Fibroblast of lung (primary cell): ENCODE data around the gene NOCT. TPM values are rescaled to one million over a fixed set of nuclear protein-coding genes. Genes with fewer than 3 reads are reported as not detected.

Experiments used
- DNase-seq, 2 donors: peaks; one replicate each; pipeline versions ENCODE4 v3.0.0 to v3.0.0-alpha.2; 2010; ENCODE audit warnings: low read depth in 2 of 2
- H2AFZ ChIP-seq: 2 replicates; pipeline ENCODE4 v1.5.1; 2012; ENCODE audit warnings: low read length, control low read depth, inconsistent platforms
- H3K27ac ChIP-seq: 2 replicates; pipeline ENCODE4 v1.5.1; 2011; ENCODE audit warnings: low read length, control low read depth; ENCODE audit not compliant: insufficient read depth
- H3K27me3 ChIP-seq: 2 replicates; pipeline ENCODE4 v1.5.1; 2011; ENCODE audit warnings: mild to moderate bottlenecking, low read length; ENCODE audit not compliant: control insufficient read depth, insufficient read depth
- H3K36me3 ChIP-seq: 2 replicates; pipeline ENCODE4 v1.5.1; 2011; ENCODE audit warnings: low read length; ENCODE audit not compliant: control insufficient read depth, insufficient read depth
- H3K4me1 ChIP-seq: 2 replicates; pipeline ENCODE4 v1.5.1; 2011; ENCODE audit warnings: low read length; ENCODE audit not compliant: control insufficient read depth, insufficient read depth; ENCODE audit errors: extremely low read depth
- H3K4me2 ChIP-seq: 2 replicates; pipeline ENCODE4 v1.5.1; 2011; ENCODE audit warnings: low read length, control low read depth; ENCODE audit not compliant: insufficient read depth; ENCODE audit errors: extremely low read depth
- H3K4me3 ChIP-seq, 4 experiments: fragments of 200-600 bp in 1 of 4; sonication (generic) in 1 of 4; replicated peaks in 1 of 4; 2 replicates each; pipeline ENCODE4 v1.5.1; 2011 to 2016; ENCODE audit warnings: low read length in 4 of 4, low read depth in 3 of 4, mild to moderate bottlenecking in 3 of 4, control low read depth in 2 of 4, inconsistent platforms in 1 of 4, mixed read lengths in 1 of 4; ENCODE audit not compliant: insufficient read depth in 1 of 4; ENCODE audit errors: control extremely low read depth in 1 of 4
- H3K79me2 ChIP-seq: 2 replicates; pipeline ENCODE4 v1.5.1; 2012; ENCODE audit warnings: mild to moderate bottlenecking, low read length, inconsistent platforms; ENCODE audit not compliant: control insufficient read depth, insufficient read depth
- H3K9ac ChIP-seq: 2 replicates; pipeline ENCODE4 v1.5.1; 2011; ENCODE audit warnings: mild to moderate bottlenecking, low read length, control low read depth; ENCODE audit not compliant: insufficient read depth
- H3K9me3 ChIP-seq: 2 replicates; pipeline ENCODE4 v1.5.1; 2012; ENCODE audit warnings: low read depth, low read length; ENCODE audit not compliant: control insufficient read depth, insufficient read depth
- H4K20me1 ChIP-seq: 2 replicates; pipeline ENCODE4 v1.5.1; 2011; ENCODE audit warnings: low read length; ENCODE audit not compliant: control insufficient read depth, insufficient read depth; ENCODE audit errors: extremely low read depth
- EZH2 ChIP-seq: IDR thresholded peaks from 2 replicates; pipeline ENCODE4 v1.5.1; 2012; ENCODE audit warnings: low read length, control low read depth, mild to moderate bottlenecking; ENCODE audit errors: missing control alignments
- polyA minus RNA-seq: library from RNA; depleted of rRNA, polyadenylated mRNA; stranded (reverse); fragments of >200 nt; gene quantifications from 2 replicates; pipeline ENCODE4 v1.2.3, GENCODE V29; 2011; ENCODE audit warnings: low replicate concordance
- polyA plus RNA-seq, 2 donors: library from polyadenylated mRNA; depleted of rRNA in 1 of 2; stranded (reverse) in 1 of 2; unstranded in 1 of 2; fragments of >200 nt; gene quantifications; 2 replicates each; pipeline ENCODE4 v1.2.1, GENCODE V29; 2011 to 2012; ENCODE audit warnings: missing spikeins in 1 of 2
- total RNA-seq: library from RNA; depleted of rRNA; stranded (reverse); fragments of >200 nt; gene quantifications from 2 replicates; pipeline ENCODE4 v1.2.1, GENCODE V29; 2014
- TF ChIP-seq, protein P1 (sequence below), 2 donors: IDR thresholded peaks in 1 of 2; conservative IDR thresholded peaks in 1 of 2; 1 replicate in 1 of 2; 2 replicates in 1 of 2; pipeline ENCODE4 v1.5.1; 2011 to 2012; ENCODE audit warnings: low read length in 2 of 2, control low read depth in 1 of 2, inconsistent platforms in 1 of 2, low read depth in 1 of 2, mild to moderate bottlenecking in 1 of 2

NOCT gene, protein sequence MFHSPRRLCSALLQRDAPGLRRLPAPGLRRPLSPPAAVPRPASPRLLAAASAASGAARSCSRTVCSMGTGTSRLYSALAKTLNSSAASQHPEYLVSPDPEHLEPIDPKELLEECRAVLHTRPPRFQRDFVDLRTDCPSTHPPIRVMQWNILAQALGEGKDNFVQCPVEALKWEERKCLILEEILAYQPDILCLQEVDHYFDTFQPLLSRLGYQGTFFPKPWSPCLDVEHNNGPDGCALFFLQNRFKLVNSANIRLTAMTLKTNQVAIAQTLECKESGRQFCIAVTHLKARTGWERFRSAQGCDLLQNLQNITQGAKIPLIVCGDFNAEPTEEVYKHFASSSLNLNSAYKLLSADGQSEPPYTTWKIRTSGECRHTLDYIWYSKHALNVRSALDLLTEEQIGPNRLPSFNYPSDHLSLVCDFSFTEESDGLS
- total RNA-seq (9.8 and 13.2 TPM in 2 replicates), polyA plus RNA-seq (6.4 and 9.2 TPM in 2 replicates), polyA minus RNA-seq (34.9 and 46.3 TPM in 2 replicates)
- polyA plus RNA-seq (2012), result 6.7 and 9.1 TPM in 2 replicates

DNA sequence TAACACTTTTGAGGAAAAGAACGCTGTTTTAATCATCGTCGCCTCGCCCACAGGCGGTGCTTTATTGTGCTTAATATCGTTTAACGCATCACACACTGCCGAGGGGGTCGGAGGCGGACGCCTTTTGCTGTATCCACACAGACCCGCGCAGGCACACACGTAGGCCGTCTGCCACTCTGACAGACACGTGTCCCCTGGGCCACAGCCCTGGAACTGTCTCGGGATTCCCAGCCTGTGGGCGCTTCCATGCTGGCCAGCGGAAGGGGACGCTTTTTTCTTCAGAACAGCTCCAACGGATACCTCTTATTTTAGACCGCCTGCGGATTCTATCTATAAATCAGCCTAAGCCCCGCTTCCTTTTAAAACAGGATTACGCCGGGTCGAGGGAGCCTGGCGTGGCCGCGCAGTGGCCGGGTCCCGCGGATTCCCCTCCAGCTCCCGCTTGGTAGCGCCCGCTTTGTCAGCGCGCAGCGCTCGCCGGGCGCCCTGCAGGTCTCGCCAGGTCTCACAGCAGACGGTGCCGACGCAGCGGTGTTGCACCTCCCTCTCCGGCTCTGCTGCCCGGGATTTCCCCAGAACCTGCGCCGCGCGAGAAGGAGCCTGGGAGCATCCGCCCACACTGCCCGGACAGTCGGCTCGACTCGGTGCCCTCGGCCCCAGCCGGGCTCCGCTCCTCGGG, at the start of gene NOCT:
Gene NOCT (plus strand): TSS at position 513 of the 679 bp plus-strand sequence. CDS start 201 bp downstream, outside the sequence.
- H3K79me2 ChIP-seq, result peaks cover 46% of the 10 kb centered on the region
- no peaks in the 10 kb centered on the region for H3K36me3 ChIP-seq
- no peaks in the 10 kb centered on the region for H3K9me3 ChIP-seq
- peaks cover 22% of the 10 kb centered on the region for H3K4me1 ChIP-seq
- TF ChIP-seq, protein P1, sequence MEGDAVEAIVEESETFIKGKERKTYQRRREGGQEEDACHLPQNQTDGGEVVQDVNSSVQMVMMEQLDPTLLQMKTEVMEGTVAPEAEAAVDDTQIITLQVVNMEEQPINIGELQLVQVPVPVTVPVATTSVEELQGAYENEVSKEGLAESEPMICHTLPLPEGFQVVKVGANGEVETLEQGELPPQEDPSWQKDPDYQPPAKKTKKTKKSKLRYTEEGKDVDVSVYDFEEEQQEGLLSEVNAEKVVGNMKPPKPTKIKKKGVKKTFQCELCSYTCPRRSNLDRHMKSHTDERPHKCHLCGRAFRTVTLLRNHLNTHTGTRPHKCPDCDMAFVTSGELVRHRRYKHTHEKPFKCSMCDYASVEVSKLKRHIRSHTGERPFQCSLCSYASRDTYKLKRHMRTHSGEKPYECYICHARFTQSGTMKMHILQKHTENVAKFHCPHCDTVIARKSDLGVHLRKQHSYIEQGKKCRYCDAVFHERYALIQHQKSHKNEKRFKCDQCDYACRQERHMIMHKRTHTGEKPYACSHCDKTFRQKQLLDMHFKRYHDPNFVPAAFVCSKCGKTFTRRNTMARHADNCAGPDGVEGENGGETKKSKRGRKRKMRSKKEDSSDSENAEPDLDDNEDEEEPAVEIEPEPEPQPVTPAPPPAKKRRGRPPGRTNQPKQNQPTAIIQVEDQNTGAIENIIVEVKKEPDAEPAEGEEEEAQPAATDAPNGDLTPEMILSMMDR (conservative IDR thresholded peaks at IDR 0.05 in 1 of 2, IDR thresholded peaks at IDR 0.05 in 1 of 2; ENCODE audit: low read depth in 1 of 2, low read length in 2 of 2), result peak in 1 of 2 donors; percentile 7
- no peak for TF ChIP-seq EZH2
- H3K4me3 ChIP-seq, result peak within 1 kb of the TSS; percentile 85 to 96 (median 92)
- peak within 1 kb of the TSS; percentile 22 for H2AFZ ChIP-seq
- H4K20me1 ChIP-seq, result no peaks in the 10 kb centered on the region
- peak within 1 kb of the TSS; percentile 87 for H3K4me2 ChIP-seq
- peak within 1 kb of the TSS; percentile 77 for H3K9ac ChIP-seq
- peak within 1 kb of the TSS; percentile 96 for H3K27ac ChIP-seq
- no peaks in the 10 kb centered on the region for H3K27me3 ChIP-seq
- DNase-seq, result peak; percentile 87 to 92

DNA sequence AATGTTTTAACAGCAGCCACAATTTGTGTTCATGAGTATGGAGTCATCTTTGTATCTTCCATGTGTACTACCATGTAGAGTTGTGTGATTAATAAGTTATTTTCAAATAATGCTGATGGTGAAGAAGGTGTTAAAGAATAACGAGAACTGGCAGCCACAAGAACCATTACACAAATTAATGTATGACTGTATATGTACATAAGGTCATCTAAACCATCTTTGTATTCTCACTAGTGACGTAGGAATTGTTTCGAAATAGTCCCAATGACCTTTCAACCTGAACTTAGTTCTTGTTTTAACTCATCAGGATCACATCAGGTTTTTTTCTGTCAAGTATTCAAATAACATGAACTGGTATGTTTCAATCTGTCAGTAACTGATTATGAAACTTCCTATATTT, 48.3 kb upstream of the NOCT start:
- no peaks in the 10 kb centered on the region for H4K20me1 ChIP-seq
- no peak overlapping the region for H3K27ac ChIP-seq
- no peaks in the 10 kb centered on the region for H3K79me2 ChIP-seq
- no peaks in the 10 kb centered on the region for H3K36me3 ChIP-seq
- H3K4me2 ChIP-seq, result no peak overlapping the region
- H3K27me3 ChIP-seq, result no peaks in the 10 kb centered on the region
- H2AFZ ChIP-seq, result no peak overlapping the region
- H3K4me1 ChIP-seq, result no peaks in the 10 kb centered on the region
- no peaks in the 10 kb centered on the region for H3K9me3 ChIP-seq
- no peak overlapping the region for H3K9ac ChIP-seq
- H3K4me3 ChIP-seq, result no peak overlapping the region
- TF ChIP-seq EZH2, result no peak
- TF ChIP-seq, protein P1 (conservative IDR thresholded peaks at IDR 0.05 in 1 of 2, IDR thresholded peaks at IDR 0.05 in 1 of 2; ENCODE audit: low read depth in 1 of 2, low read length in 2 of 2), result no peak
- DNase-seq, result peak in 1 of 2 donors; percentile 90
